GM20431 (cell line): ENCODE results near the gene DDX54.

Experiments used
- in situ Hi-C: fragments of 300-500 bp; cut with MseI, MboI; formaldehyde crosslinking; loops from one replicate; pipeline ENCODE4 v1.15.0; 2020; ENCODE audit warnings: low sequenced_read_pairs; ENCODE audit not compliant: unreplicated experiment

Gene DDX54

DNA sequence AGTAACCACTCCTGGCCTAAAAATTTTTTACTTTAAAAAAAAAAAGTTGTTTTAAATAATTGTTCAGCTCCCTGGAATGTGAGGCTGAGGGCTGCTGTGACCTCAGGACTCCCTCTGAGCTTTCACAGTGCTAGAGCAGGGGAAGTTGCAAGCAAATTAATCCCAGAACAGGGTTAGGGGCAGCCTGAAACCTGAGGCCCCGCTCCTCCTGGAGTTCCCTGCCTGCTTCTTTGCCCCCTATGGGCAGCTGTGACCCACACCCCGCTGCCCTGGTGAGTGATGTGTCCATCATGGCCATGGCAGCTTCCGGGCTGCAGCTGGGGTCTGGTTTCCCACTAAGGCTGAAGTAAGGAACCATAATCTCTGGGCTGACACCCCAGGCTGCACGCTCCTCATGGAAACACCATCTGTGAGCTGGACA is 9.7 kb upstream of the DDX54 start:
- in situ Hi-C loops, result no loop called here

DNA sequence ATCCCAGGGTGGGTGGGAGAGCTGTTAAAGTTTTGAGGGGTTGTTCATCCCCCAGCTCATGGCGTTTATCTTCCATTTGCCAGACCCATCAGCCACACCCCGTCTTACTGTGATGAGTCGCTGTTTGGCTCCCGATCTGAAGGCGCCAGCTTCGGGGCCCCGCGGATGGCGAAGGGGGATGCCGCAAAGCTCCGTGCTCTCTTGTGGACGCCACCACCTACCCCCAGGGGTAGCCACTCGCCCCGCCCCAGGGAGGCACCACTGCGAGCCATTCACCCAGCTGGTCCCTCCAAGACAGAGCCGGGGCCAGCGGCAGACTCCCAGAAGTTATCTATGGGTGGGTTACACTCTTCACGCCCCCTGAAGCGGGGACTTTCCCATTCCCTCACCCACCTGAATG is 5.9 kb upstream of the DDX54 start:
- in situ Hi-C loops, result no loop called here

DNA sequence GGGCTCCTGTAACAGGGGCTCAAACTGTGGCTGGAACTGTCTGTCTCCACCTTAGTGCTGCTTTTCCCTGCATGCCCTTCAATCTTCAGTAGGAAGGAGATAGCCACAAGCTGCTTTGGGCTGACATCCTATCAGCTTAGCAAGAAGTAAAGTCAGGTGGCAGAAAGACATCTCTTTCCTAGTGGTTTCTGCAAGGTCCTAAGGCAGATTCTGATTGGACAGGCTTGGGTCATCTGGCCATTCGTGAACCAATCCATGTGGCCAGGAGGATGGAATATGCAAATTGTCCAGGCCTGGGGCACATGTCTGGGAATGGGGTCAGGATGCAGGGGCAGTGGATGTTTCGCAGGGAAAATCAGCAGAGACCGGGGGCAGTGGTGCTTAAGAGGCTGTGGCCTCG is 5.5 kb upstream of the DDX54 start:
- in situ Hi-C loops, result no loop called here

DNA sequence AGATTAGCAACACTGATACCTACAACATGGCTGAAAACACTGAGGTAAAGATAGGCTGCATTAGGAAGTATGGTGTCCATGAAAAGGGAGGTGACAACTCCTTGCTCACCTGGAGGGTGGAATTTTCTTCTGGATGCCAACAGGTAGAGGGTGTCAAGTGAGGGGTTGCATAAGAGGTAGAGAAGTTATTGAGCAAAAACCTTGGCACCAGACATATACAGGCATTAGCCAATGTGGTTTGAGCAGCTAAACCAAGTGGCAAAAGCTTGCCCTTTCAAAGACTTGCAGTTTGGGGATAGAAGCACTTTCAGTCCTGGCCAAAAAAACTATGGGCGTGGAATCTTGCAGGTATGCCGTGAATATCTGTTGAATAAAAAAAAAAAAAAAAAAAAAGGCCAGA is 4.1 kb upstream of the DDX54 start:
- in situ Hi-C loops, result no loop called here

DNA sequence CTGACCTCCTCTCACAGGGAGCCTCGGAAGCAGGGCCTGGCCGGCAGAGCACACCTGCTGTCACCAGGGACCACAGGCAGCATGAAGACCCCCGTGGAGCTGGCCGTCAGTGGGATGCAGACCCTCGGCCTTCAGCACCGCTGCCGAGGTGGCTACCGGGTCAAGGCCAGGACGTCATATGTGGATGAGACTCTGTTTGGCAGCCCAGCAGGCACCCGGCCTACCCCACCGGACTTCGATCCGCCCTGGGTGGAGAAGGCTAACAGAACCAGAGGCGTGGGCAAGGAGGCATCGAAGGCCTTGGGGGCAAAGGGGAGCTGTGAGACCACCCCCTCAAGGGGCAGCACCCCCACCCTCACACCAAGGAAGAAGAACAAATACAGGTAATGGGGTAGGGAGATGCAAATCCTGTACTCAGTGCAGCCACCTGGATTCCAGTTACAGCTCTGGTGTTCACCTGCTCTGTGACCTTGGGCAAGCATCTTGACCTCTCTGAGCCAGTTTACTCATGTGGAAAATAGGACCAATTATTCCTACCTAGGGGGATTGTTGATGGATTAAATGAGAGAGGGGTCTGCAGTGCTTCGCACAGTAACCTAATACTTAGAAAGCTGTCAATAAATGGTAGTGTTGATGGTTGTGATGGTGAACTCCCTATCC is 1.5 kb upstream of the DDX54 start:
- in situ Hi-C loops, result no loop called here

DNA sequence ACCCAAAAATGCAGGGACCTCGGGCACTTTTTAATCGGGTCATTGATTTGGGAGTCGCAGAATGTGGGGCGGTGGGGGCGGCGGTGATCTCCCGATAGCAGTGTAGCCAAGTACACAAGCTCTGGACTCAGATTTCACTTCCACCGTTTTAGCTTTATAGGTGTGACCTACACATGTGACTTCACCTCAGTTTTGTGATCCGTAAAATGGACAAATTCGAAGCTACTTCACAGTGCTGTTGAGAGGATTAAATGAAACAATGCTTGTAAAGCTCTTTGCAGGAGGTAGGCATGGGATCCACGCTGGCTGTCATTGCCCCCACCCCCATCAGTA is 721 bp upstream of the DDX54 start:
- in situ Hi-C loops, result no loop called here

DNA sequence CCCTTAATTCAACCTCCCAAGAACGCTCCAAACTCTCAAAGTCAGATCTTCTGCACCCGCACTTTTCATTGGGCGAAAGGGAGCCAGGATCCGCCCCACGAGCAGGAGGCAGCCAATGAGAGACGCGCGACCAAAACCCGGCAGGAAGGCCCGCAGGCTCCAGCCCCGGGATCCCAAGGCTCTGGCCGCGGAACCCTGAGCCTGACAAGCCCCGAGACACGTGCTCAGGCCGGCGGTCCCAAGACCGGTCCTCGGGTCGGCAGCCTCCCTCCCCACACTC is 438 bp downstream of the DDX54 start:
- in situ Hi-C loops, result no loop called here

DNA sequence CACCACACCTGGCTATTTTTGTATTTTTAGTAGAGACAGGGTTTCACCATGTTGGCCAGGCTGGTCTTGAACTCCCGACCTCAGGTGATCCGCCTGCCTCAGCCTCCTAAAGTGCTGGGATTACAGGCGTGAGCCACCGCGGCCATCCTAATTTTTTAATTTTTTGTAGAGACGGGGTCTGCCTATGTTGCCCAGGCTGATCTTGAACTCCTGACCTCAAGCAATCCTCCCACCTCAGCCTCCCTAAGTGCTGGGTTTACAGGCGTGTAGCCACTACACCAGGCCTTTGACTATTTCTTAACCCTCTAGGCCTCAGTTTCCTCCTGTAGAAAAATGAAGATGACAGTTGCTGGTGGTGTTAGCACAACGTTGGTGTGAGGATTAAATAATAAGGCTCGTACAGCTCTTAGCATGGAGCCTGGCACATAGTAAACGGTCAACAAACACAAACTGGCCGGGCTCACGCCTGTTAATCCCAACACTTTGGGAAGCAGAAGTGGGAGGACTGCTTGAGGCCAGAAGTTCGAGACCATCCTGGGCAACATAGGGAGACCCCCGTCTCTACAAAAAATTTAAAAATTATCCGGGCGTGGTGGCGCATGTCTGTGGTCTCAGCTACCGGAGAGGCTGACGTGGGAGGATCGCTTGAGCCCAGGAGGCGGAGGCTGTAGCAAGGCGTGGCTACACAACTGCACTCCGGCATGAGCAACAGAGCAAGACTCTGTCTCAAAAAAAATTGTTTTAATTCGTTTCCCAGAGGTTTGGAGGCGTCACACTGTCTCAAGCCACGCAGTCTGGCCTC is 979 bp downstream of the DDX54 start:
- in situ Hi-C loops, result no loop called here

DNA sequence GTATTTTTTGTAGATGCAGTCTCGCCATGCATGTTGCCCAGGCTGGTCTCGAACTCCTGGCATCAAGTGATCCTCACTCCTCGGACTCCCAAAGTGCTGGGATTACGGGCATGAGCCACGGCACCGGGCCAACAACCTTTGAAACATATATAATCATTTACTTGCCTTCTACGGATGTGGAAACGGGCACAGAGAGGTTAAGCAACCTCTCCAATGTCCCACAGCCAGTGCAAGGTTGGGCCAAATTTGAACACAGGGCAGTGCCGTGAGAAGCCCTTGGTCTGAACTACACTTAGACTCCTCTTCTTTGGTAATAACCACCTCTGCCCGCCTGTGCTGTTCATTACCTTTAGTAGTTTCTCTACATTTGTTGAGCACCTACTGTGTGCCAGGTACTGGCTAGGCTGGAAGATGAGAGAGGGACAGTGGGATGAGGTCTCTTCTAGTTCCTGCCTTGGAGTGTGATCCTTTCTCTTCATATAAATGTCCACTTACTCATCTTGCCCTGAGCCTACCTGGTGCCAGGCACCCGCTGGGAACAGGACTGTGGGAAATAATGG is 2.2 kb downstream of the DDX54 start:
- in situ Hi-C loops, result no loop called here

DNA sequence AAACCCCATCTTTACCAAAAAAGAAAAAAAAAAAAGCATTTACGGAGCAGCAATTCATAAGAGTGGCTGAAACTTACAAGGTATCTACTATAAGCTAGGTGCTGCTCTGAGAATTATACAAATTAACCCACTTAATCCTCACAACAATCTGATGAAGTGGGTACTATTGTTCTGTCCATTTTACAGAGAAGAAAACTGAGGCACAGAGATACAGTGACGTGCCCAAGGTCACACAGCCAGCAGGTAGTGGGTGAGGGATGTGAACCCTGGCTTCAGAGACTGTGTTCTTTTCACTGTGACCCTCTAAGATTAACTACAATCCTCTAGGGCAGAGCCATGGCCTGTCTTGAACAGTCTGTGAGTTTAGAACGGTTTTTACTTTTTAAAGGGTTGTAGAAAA is 3.3 kb downstream of the DDX54 start:
- in situ Hi-C loops, result no loop called here

DNA sequence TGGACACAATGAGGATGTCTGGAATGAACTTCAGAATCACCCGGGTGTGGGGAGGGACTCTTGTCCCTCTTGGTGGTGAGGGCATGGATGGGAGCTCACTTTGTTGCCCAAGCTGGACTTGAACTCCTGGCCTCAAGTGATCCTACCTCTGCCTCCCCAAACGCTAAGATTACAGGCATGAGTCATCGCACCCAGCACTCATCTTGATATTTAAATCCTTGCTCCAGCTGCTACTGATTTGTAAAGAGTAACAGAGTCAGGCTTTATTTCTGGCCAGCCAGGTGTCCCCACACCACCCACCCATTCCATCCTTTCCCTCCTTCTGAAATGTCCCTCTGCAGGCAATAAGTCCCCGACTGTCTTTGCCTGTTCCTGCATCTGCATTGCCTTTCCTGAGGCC is 4.9 kb downstream of the DDX54 start:
- in situ Hi-C loops, result no loop called here

DNA sequence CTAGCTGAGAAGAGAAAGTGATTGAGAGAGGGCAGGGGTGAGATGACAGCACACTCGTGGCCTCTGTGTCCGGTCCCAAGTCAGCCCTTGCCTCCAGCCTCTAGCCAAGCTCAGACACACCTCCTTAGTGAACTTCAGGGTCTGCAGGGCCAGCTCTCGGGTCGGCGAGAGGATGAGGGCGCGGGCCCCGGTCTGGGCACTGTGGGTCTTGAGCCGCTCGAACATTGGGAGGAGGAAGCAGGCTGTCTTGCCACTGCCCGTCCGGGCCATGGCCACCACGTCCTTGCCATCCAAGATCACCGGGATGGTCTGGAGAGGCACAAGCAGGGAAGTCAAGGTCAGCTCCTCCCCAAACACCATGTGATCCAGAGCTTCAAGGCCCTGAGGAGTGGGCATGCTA is 6.3 kb downstream of the DDX54 start:
- in situ Hi-C loops, result no loop called here

DNA sequence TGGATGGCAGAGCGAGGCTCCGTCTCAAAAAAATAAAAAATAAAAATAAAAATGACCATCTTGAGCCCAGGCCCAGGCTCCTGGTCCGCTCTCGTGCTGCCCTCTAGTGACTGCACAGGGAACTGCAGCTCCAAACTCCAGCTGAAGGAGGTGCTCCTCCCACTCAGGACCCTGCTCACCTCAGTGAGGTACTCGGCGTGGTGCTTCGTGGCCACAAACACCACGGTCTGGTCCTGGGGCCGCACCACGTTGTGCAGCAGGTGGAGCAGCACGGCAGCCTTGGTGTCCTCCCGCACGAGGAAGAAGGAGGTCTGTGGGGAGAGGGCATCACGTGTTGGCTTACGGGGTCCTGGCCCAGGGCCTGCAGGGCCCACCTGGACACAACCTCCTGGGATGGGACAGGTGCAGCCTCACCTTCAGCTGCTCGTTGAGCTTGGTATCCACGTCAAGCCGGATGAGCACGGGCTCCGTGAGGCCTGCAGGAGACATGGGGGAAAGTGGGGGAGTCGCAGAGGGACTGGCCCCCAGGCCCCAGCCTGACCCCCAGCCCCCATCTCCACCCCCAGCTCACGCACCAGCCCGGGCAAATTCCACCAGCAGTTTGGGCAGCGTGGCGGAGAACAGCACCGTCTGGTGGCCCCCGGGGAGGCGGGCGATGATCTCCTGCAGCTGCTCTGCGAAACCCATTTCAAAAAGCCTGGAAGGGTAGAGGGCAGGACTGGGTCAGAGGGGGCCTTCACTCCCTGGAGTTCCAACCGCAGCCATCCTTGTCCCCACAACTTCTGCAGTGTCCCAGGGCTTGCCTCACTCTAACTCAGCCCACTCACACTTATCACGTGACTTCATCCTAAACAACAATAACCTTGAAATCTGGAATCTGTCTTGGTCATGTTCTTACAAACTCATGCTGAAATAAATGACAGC is 10.6 kb downstream of the DDX54 start:
- in situ Hi-C loops, result no loop called here

DNA sequence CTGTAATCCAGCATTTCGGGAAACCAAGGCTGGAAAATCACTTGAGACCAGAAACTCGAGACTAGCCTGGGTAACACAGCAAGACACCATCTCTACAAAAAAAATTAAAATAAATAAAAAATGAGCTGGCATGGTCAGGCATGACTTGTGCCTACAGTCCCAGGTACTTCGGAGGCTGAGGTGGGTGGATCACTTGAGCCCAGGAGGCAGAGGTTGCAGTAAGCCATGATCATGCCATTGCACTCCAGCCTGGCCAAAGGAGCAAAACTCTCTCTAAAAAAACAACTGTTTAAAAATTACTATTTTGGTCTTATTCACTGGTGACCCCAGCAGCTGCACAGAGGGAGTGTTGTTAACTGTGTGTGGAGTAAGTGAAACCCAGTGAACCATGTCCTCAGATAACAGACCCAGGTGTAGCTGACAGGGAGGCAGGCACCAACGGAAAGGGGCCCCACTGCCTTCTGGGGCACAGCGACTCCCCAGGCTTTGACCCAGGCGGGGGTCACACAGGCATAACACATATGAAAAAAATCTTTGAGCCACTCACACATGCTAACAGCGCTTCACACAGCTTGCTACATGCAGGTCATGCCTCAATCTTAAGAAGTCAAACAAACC is 12.1 kb downstream of the DDX54 start:
- in situ Hi-C loops, result no loop called here

DNA sequence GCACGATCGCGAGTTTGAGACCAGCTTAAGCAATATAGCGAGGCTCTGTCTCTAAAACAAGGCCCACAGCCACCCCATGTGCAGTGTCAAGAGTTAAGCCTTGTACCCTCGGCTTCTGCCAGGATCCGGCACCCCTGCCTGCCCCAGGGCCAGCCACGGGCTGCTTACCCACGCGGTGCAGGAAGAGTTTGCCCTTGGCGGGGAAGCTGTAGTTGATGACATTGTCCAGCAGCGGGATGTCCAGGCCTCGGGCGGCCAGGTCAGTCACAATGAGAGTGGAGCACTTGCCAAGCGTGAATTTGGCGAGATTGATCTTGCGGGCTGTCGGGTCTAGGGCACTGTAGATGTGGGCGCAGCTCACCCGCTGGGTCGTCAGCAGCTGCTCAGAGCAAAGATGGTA is 13.1 kb downstream of the DDX54 start:
- in situ Hi-C loops, result no loop called here

DNA sequence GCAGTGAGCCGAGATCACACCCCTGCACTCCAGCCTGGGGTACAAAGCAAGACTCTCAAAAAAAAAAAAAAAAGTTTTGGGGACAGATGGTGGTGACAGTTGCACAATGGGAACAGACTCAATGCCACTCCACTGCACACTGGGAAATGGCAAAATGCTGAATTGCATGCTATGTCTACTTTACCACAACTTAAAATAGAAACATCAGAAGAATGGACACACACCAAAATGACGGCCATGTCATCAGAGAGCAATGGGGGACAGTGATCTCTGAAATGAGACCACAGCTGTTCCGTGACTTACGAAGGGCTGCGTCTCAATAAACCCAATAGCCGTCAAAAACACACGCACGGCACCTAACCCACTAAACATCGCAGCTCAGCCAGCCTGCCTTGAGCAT is 13.7 kb downstream of the DDX54 start:
- in situ Hi-C loops, result no loop called here

DNA sequence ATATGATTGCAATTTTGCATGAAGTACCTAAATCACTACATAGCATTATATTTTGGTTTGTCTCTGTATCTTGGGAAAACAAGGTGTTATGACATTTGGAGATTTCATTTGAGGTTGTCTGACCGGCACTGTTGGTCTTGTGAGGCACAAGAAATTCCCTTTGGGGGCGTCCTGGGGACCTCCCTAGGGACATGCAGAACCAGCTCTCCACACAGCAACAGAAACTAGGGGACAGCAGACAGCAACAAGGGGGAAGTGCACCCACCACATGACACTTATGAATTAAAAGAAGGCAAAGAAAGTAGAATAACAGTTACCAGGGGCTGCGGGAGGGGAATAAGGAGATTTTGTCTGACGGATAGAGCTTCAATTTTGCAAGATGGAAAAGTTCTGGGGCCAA is 14.4 kb downstream of the DDX54 start:
- in situ Hi-C loops, result no loop called here

DNA sequence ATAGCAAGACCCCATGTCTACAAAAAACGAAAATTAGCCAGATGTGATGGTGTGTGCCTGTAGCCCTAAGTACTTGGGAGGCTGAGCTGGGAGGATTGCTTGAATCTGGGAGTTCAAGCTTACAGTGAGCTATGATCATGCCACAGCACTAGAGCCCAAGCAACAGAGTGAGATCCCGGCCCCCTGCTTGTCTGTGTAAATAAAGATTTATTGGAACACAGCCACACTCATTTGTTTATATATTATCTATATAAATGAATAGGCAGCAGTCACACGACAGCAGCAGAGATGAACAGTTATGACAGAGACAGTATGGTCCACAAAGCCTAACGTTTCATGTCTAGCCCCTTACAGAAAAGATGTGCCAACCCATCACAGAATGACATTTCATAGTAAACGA is 14.8 kb downstream of the DDX54 start:
- in situ Hi-C loops, result no loop called here

DNA sequence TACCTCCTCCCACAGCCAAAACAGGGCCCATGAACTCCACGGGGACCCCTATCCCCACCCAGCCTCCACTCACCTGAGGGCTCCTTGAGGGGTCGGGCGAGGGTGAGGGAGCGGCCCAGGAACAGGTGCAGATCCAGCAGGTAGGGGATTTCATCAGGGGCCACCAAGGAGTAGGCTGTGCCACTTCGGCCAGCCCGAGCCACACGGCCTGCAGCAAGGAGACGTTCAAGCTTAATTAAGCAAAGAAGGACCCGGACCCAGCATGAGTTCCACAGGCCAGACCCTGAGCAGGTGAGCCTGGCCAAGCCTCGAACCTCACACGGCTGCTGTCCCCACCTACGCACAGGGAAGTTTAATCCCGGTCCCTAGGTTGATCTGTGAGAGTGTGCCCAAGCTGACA is 15.6 kb downstream of the DDX54 start:
- in situ Hi-C loops, result no loop called here

DNA sequence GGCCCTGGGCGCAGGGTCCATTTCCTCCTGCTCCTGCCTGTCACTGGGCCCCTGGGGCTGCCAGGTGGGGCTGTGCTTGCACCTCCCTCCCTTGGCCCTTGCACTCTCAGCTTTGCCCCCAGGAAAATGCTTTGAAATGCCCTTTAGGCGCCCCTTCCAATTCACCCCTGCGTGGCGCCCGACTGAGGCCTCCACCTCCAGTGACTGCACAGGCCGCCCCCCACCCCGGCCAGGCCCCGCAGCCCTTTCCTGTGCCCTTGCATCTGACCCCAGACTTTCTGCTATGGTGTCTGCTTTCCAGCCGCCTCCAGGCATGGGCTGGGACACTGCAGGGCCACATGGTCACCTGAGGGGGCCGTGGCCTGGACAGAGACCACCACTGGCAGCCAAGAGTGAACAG is 17.4 kb downstream of the DDX54 start:
- in situ Hi-C loops, result no loop called here
